HG03469 (cell line): ENCODE measurements around the gene GAS7.

Experiments
- ATAC-seq: cut with Tn5 transposase; IDR thresholded peaks from one replicate; pipeline ENCODE4 v1.9.1; 2021; ENCODE audit warnings: mild to moderate bottlenecking, moderate library complexity, moderate number of reproducible peaks; ENCODE audit not compliant: unreplicated experiment

Gene GAS7

DNA sequence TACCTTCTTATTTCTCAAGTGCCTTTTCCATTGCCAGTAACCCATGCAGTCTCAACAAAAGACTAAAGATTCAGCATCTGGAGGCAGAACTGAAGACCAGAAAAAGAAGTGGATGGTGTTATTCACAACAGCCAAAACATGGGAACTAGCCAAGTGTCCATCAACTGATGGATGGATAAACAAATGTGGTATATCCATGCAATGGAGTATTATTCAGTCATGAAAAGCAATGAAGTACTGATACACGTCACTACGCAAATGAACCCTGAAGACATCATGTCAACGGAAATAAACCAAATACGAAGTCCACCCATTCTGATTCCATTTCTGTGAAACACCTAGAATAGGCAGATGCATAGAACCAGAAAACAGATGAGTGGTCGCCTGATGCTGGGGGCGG is 25.6 kb downstream of the GAS7 start:
- no peak for ATAC-seq

GRCh38 chr17:10172241-10172741 is 26.1 kb downstream of the GAS7 start:
- no peak for ATAC-seq

DNA sequence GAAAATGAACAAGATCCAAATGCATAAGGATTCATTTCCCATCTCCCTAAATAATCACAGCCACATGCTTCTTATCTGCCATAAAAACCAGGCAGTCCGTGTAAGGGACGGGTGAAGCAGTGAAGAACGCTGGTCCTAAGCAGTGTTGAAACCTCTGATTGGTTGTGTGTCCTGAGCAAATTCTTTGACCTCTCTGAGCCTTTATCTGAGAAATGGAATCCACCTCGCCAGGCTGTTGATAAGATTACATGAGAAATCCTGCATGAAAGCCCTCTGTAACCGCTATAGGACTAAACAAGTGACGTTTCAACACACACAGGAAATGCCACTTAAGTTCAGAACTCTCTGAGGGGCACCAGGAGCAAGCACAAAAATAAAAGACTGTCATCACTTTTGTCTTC is 26.8 kb downstream of the GAS7 start:
- ATAC-seq, result no peak

DNA sequence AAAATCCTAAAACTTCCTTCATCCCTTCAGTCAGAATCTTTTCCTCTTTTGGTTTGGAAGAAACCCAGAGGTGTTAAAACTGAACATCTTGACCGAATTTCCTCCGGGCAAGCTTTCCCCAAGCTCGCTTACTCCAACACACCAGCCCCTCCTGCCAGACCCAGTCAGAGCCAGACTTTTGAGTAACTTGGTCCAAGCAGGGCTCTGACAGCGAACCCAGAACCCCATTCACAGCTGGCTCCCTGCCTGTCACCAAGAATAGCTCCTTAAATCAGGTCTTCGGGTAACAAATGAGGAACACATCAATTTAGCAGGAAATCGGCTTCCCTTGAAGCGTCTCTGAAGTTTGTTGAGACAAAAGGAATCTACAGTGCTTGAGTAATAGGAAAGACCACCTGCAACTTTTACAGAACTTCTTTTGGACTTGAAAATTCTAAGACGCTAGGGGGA is 27.3 kb downstream of the GAS7 start:
- no peak for ATAC-seq

DNA sequence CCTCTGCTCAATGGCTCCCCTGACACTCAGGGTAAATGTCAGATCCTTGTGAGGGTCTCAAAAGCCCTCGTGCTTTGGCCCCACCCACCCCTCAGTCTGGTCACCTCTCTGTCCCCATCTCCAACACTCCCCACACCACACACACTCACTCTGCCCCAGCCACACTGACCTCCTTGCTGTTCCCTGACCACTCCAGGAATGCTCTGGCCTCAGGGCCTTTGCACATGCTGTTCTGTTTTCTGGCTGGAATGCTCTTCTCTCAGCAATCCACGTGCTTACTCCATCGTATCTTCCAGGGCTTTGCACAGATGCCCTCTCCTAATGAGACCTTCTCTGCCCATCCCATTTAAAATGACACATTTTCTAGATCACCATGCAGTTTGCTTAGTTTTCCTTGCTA is 28.2 kb downstream of the GAS7 start:
- ATAC-seq, result no peak

- ATAC-seq, result no peak
Measured at GRCh38 chr17:10169290-10169689, 29.1 kb downstream of the GAS7 start.

DNA sequence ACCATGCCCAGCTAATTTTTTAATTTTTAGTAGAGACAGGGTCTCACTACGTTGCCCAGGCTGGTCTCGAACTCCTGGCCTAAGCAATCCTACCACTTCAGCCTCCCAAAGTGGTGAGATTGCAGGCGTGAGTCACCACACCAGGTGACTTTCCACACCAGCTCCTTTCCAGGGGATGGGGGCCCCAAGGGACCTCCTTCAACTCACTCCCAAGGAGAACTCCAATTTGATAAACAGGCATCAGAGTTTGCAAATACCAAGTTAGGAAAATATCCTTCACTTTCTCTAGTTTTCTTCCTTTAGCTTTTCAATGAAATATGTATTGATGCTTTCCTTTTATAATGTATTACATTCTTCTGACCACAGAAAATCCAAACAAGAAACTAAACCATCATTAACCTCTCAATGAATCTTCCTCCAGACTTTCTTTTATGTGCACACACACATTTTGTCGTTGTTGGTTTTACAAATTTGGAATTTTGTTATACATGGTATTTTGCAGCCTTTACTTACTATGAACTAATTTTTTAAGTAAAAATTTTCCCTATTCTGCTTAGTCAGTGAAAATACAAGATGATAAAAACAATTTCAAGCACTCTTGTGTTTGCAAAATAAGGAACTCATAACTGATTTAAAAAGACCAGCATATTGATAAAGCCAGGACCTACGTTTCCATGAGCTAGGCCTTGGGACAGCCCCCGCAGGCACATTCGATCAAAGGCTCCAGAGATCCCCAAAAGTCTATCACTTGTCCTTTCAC is 32.0 kb downstream of the GAS7 start:
- ATAC-seq, result no peak

DNA sequence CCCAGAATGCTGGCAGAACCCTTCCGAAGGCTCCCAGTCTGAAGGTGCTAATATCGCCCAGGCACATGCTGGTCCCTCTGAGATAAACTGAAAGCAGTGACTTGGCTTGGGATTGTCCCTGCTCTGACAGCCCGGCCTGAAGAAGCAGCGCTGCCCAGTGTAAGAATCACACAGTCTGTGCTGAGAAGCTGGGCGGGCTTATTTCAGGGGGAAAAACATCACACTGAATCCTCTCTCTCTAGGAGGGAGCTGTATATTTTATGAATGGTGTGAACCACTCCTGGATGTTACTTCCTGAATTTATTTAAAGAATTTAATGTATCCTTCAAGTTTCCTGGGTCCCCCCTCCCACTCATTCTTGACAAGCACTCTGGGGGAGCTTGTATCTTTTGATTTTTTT is 36.3 kb downstream of the GAS7 start:
- no peak for ATAC-seq

- ATAC-seq, result no peak
Measured at GRCh38 chr17:10161386-10161785, 37.0 kb downstream of the GAS7 start.

DNA sequence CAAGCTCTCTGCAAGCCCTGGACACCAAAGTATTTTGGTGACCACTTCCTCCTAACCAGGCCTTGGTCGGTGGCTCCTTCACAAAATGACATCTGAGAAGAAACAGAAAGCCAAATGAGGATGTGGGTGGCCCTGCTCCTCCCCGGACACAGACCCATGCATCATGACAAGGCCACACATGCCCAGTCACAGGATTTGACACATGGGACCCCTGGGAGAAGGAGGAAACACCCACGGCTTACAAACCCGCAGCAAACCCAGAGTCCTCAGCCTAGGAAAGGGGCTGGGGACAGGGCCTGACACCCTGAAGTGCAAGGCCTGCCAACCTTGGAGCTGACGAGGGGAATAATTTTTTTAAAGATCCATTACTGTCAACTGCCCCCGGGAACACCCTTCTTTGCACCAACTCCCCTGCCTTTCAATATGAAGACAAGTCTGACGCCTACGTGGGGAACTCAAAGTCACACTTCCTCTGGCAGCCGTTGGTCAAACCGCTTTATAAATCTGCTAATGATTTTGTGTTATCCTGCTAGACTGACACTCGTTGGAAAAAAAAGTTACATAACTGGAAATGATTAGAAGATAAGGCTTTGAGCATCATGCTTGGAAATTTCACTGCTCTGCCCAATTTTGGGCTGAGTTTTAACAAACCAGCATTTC is 41.3 kb downstream of the GAS7 start:
- peak; percentile 42 for ATAC-seq

DNA sequence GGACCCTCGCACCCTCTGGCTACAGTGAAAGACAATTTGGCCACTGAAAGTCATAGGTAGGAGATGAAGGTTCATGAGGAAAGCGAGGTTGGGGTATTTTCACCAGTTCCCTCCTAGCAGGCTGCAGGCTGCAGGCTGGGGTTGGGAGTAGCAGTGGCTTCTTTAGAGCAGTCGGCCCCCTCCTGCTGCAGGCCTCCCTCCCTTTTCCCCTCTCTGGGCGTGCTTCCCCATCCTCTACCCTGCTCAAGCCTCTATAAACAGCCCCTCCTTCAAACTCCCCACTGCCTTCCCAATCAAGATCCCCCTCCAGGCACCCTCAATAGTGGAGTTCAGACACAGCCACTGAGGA is 41.8 kb downstream of the GAS7 start:
- ATAC-seq, result no peak

GRCh38 chr17:10156077-10156435 is 42.4 kb downstream of the GAS7 start:
- no peak for ATAC-seq

GRCh38 chr17:10155371-10156076 is 42.9 kb downstream of the GAS7 start:
- ATAC-seq, result no peak

DNA sequence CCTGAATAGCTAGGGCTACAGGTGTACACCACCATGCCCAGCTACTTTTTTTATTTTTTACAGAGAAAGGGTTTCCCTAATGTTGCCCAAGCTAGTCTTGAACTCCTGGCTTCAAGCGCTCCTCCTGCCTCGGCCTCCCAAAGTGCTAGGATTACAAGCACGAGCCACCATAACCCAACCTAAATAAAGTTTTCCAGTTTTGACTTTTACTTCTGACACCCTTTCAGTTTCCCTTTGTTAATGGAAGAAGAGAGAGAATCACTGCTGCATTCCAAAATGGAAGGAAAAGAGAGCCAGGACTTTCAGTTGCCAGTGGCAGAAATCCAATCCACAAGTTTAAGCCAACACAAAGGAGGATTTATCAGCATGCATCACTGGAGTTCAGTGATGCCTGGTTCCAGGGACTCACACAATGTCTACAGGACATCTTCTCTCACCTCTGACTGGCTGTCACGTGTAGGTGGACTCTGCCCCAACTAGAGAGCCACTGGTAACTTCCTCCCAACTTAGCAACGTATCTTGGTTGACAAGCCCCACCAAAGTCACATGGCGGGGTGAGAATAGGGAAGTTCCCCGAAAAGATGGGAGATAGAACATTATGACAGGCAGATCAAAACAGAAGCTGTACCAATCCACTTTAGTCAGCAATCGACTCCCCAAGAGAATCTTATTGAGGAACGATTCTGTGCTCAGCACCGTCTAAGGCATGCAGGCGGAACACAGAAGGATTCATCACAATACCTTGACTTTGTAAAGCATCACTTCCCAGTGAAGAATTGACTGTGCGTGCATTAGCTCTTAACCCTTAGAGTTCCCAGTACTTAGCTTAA is 46.5 kb downstream of the GAS7 start:
- no peak for ATAC-seq

GRCh38 chr17:10149573-10150399 is 48.6 kb downstream of the GAS7 start:
- ATAC-seq, result no peak

DNA sequence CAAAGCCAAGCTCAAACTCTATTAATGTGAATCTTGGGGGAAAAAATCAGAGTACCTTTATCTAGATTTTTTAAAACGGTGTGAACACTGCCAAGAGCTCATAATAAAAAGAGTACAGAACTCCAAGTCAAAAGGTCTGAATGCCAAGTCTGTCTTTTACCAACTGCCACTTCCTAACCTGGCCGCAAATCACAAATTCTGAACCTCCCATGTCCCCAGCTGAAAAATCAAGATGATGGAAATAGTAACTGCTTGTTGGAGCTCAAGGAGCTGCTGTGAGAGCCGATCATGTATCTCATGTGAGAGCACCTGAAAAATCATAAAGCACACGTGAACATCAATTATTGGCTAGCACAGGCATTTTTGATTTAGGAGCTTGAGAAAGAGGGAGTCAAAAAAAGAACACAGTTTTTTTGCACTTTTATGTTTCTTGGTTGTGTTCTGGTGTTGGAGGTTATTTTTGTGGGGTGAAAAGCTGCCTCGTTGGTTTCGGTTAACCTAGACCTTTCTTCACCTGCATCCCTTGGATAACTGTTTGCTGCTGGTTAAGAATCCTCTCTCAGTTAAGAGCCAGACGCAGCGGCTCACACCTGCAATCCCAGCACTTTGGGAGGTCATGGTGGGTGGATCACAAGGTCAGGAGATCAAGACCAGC is 50.5 kb downstream of the GAS7 start:
- ATAC-seq, result no peak

DNA sequence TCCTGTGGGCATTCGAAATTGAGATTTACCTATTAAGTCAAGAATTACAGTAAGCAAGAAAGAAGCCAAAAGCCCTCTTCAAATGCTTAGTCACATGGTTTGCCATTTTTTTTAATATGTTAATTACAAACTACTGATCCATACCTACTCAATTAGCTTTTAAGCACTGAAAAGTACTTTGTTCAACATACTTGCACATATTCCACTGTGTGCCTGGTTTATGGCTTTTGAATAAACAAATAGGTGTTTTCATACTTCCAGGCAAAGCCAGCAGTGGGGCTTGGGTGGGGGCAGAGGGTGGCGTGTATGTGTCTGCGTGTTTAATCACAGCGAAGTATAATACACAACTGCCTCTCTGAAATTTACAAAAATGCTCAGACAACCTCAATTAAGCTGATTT is 51.4 kb downstream of the GAS7 start:
- no peak for ATAC-seq

- ATAC-seq, result no peak
Measured at GRCh38 chr17:10144982-10145381, 53.4 kb downstream of the GAS7 start.

DNA sequence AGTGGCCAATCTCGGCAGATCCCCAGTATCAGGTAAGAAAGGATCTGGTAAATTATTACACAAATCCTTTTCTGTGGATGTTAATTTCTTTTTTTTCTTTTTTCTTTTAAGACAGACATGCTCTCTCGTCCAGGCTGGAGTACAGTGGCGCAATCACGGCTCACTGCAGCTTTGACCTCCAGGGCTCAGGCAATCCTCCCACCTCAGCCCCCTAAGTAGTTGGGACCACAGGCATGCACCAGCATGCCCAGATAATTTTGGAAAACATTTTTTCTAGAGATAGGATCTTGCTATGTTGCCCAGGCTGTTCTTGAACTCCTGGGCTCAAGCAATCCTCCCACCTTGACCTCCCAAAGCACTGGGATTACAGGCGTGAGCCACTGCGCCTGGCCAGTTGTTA is 54.0 kb downstream of the GAS7 start:
- no peak for ATAC-seq

DNA sequence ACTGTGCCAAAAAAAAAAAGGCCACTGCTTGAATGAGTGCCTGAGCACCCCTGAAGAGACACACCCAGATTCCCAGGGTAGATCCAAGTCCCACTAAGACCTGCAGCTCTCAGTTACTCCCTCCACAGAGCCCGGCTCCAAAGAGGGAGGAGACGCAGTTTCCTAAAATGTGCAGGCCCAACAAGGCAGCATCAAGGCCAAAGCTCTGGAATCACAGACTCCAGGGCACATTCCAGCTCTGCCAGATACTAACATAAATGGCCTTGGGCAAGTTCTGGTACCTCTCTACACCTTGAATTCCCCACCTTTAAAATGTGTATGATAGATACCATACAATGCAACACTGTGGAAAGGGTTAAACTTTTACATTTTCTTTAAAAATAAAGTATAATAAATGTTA is 57.0 kb downstream of the GAS7 start:
- no peak for ATAC-seq
